BLaER1 (cell line): ENCODE results near the gene ADAM12.

ENCODE experiments used
- H3K27ac ChIP-seq: shearing (Covaris generic); formaldehyde crosslinking; 2 replicates; pipeline ENCODE4 v1.8.1; 2022
- H3K27me3 ChIP-seq: shearing (Covaris generic); formaldehyde crosslinking; 2 replicates; pipeline ENCODE4 v1.8.1; 2022
- H3K36me3 ChIP-seq: shearing (Covaris generic); formaldehyde crosslinking; 2 replicates; pipeline ENCODE4 v1.8.1; 2022
- H3K4me1 ChIP-seq: shearing (Covaris generic); formaldehyde crosslinking; 2 replicates; pipeline ENCODE4 v1.8.1; 2022
- H3K4me2 ChIP-seq: shearing (Covaris generic); formaldehyde crosslinking; 2 replicates; pipeline ENCODE4 v1.8.1; 2022
- H3K4me3 ChIP-seq: shearing (Covaris generic); formaldehyde crosslinking; 2 replicates; pipeline ENCODE4 v1.8.1; 2022
- H3K9ac ChIP-seq: shearing (Covaris generic); formaldehyde crosslinking; 2 replicates; pipeline ENCODE4 v1.8.1; 2022
- H3K9me3 ChIP-seq: shearing (Covaris generic); formaldehyde crosslinking; 2 replicates; pipeline ENCODE4 v1.8.1; 2022
- H4K20me1 ChIP-seq: shearing (Covaris generic); formaldehyde crosslinking; 2 replicates; pipeline ENCODE4 v1.8.1; 2022
- Cebpa-rat ChIP-seq: shearing (Covaris generic); IDR thresholded peaks from 2 replicates; pipeline ENCODE4 v1.8.1; 2022

Gene ADAM12

GRCh38 chr10:126332576-126332975, 55.7 kb downstream of the ADAM12 start:
- Histone ChIP-seq H3K4me1 (no peaks in the 10 kb centered on the region), H3K9ac (no peak overlapping the region), H3K4me3 (no peak overlapping the region), H3K27ac (no peak overlapping the region), H4K20me1 (no peaks in the 10 kb centered on the region), H3K27me3 (no peaks in the 10 kb centered on the region), H3K4me2 (no peak overlapping the region), H3K9me3 (no peaks in the 10 kb centered on the region), H3K36me3 (no peaks in the 10 kb centered on the region)
- no peak for TF ChIP-seq Cebpa-rat

- Histone ChIP-seq H3K9me3 (no peaks in the 10 kb centered on the region), H3K4me3 (no peak overlapping the region), H3K27ac (no peak overlapping the region), H3K4me2 (no peak overlapping the region), H3K9ac (no peak overlapping the region), H3K27me3 (no peaks in the 10 kb centered on the region), H4K20me1 (no peaks in the 10 kb centered on the region), H3K36me3 (no peaks in the 10 kb centered on the region), H3K4me1 (no peaks in the 10 kb centered on the region)
- TF ChIP-seq Cebpa-rat = no peak
Measured at GRCh38 chr10:126331101-126331500, 57.2 kb downstream of the ADAM12 start.

GRCh38 chr10:126324826-126325225, 63.5 kb downstream of the ADAM12 start:
- no peak overlapping the region for H3K27ac ChIP-seq
- H3K36me3 ChIP-seq = no peaks in the 10 kb centered on the region
- H4K20me1 ChIP-seq = no peaks in the 10 kb centered on the region
- H3K4me1 ChIP-seq = no peaks in the 10 kb centered on the region
- no peak overlapping the region for H3K9ac ChIP-seq
- H3K27me3 ChIP-seq = no peaks in the 10 kb centered on the region
- H3K4me2 ChIP-seq = no peak overlapping the region
- no peak overlapping the region for H3K4me3 ChIP-seq
- no peak for TF ChIP-seq Cebpa-rat
- H3K9me3 ChIP-seq = no peaks in the 10 kb centered on the region

- no peak for TF ChIP-seq Cebpa-rat
- no peak overlapping the region for H3K27ac ChIP-seq
- H3K9me3 ChIP-seq = 0 out of 2 replicates have a peak, but pooled peaks cover 6% of the 10 kb centered on the region
Measured at GRCh38 chr10:126321440-126321839, 66.8 kb downstream of the ADAM12 start.

GRCh38 chr10:126317751-126318150, 70.5 kb downstream of the ADAM12 start:
- Histone ChIP-seq H3K36me3 (no peaks in the 10 kb centered on the region), H3K27me3 (no peaks in the 10 kb centered on the region), H3K27ac (no peak overlapping the region), H3K4me2 (no peak overlapping the region), H3K9ac (no peak overlapping the region), H3K9me3 (0 out of 2 replicates have a peak, but pooled peaks cover 6% of the 10 kb centered on the region), H4K20me1 (no peaks in the 10 kb centered on the region), H3K4me3 (no peak overlapping the region), H3K4me1 (no peaks in the 10 kb centered on the region)
- TF ChIP-seq Cebpa-rat = no peak

More at GRCh38 chr10:126321440-126321839, 66.8 kb downstream of the ADAM12 start:
- Histone ChIP-seq H3K9ac (no peak overlapping the region), H3K4me3 (no peak overlapping the region), H3K36me3 (no peaks in the 10 kb centered on the region), H3K4me1 (no peaks in the 10 kb centered on the region), H3K27me3 (no peaks in the 10 kb centered on the region), H4K20me1 (no peaks in the 10 kb centered on the region), H3K4me2 (no peak overlapping the region)

GRCh38 chr10:126315494-126316177, 72.6 kb downstream of the ADAM12 start:
- H4K20me1 ChIP-seq = no peaks in the 10 kb centered on the region
- no peak overlapping the region for H3K9ac ChIP-seq
- no peak overlapping the region for H3K4me3 ChIP-seq
- H3K9me3 ChIP-seq = 0 out of 2 replicates have a peak, but pooled peaks cover 6% of the 10 kb centered on the region
- no peak overlapping the region for H3K27ac ChIP-seq
- no peaks in the 10 kb centered on the region for H3K36me3 ChIP-seq
- no peaks in the 10 kb centered on the region for H3K4me1 ChIP-seq
- H3K4me2 ChIP-seq = no peak overlapping the region
- no peaks in the 10 kb centered on the region for H3K27me3 ChIP-seq
- TF ChIP-seq Cebpa-rat = no peak

- H3K9me3 ChIP-seq = 0 out of 2 replicates have a peak, but pooled peaks cover 6% of the 10 kb centered on the region
- H3K27ac ChIP-seq = no peak overlapping the region
- H4K20me1 ChIP-seq = no peaks in the 10 kb centered on the region
- no peaks in the 10 kb centered on the region for H3K27me3 ChIP-seq
- no peak overlapping the region for H3K4me3 ChIP-seq
- H3K4me1 ChIP-seq = no peaks in the 10 kb centered on the region
- TF ChIP-seq Cebpa-rat = no peak
- H3K4me2 ChIP-seq = no peak overlapping the region
- no peaks in the 10 kb centered on the region for H3K36me3 ChIP-seq
- H3K9ac ChIP-seq = no peak overlapping the region
Measured at GRCh38 chr10:126314863-126315493, 73.3 kb downstream of the ADAM12 start.

GRCh38 chr10:126312167-126312566, 76.1 kb downstream of the ADAM12 start:
- H3K27me3 ChIP-seq = no peaks in the 10 kb centered on the region
- H4K20me1 ChIP-seq = no peaks in the 10 kb centered on the region
- no peak for TF ChIP-seq Cebpa-rat
- H3K4me2 ChIP-seq = no peak overlapping the region
- H3K4me3 ChIP-seq = no peak overlapping the region
- H3K9me3 ChIP-seq = no peaks in the 10 kb centered on the region
- H3K27ac ChIP-seq = no peak overlapping the region
- H3K9ac ChIP-seq = no peak overlapping the region
- H3K36me3 ChIP-seq = no peaks in the 10 kb centered on the region
- no peaks in the 10 kb centered on the region for H3K4me1 ChIP-seq

- Histone ChIP-seq H3K36me3 (no peaks in the 10 kb centered on the region), H3K27ac (no peak overlapping the region), H4K20me1 (no peaks in the 10 kb centered on the region), H3K27me3 (no peaks in the 10 kb centered on the region), H3K4me3 (no peak overlapping the region), H3K4me2 (no peak overlapping the region), H3K4me1 (no peaks in the 10 kb centered on the region), H3K9me3 (0 out of 2 replicates have a peak, but pooled peaks cover 5% of the 10 kb centered on the region), H3K9ac (no peak overlapping the region)
- TF ChIP-seq Cebpa-rat = no peak
Measured at GRCh38 chr10:126309228-126309883, 78.9 kb downstream of the ADAM12 start.
